HG03442 (cell line): ENCODE measurements around the gene KRTAP4-8.
"Not testable (repeated sequence)": the region's sequence is repeated elsewhere in the genome, so short reads cannot be mapped to it uniquely, and the experiment has no call there.

Experiments used
- ATAC-seq: cut with Tn5 transposase; IDR thresholded peaks from one replicate; pipeline ENCODE4 v1.9.1; 2021; ENCODE audit warnings: mild to moderate bottlenecking, moderate library complexity; ENCODE audit not compliant: unreplicated experiment

The KRTAP4-8 gene

GRCh38 chr17:41065829-41066624, 31.9 kb downstream of the KRTAP4-8 start, which contains the start of gene KRTAP2-4:
KRTAP2-4 (minus strand) TSS chr17:41065879; CDS start chr17:41065845, 34 bp downstream.
- no peak for ATAC-seq

DNA sequence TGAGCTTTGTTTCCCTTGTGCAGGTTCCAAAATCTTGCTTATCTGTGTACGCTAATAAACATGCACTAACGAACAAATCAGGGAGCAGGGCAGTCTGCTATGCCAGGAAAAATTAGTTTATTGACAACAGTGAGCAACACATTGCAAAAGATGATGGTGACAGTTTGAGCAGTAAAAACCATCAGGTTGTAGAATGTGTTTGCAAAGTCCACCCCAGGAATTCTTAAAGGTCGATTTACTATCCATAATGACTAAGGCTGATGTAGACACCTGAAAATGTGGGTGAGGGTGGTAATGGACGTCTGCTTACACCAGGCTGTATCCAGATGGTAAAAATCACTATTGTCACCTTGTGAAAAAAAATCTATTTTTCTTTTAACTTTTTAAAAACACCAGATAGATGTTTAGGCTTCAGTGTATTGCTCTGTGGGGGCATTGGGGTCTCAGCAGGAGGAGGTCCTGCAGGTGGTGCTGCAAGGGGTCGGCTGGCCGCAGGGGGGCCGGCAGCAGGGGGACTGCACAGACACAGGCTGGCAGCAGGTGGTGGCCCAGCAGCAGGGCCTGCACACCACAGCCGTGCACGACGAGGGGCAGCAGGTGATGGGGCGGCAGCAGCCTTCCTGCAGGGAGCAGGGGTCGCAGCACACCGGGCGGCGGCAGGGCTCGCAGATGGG, 32.8 kb downstream of the KRTAP4-8 start:
- ATAC-seq = not testable (repeated sequence)

GRCh38 chr17:41064301-41064700, 33.6 kb downstream of the KRTAP4-8 start:
- no peak for ATAC-seq

DNA sequence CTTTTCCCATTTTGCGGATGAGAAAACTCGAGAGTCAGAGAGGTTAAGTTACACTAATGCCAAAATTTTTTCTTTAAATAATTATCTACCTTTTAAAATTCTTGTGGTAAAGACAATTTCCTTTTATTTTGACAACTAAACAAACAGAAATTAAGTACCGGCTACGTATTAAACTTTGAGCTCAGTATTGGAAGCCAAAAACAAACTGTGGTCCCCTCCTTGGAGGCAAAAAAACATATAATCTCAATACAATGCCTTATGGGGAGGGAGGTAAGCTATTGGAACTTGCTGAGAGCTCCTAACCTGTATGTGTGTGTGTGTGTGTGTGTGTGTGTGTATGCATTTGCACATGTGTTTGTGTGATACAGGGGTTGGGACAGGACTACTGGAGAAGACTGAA, 34.5 kb downstream of the KRTAP4-8 start:
- ATAC-seq = no peak

GRCh38 chr17:41061964-41062363, 36.0 kb downstream of the KRTAP4-8 start:
- no peak for ATAC-seq

- no peak for ATAC-seq
These were observed 37.8 kb downstream of the KRTAP4-8 start, which contains the start of gene KRTAP2-3 for GRCh38 chr17:41060052-41060604. KRTAP2-3 (minus strand) TSS chr17:41060114; CDS start chr17:41060050, 64 bp downstream.

DNA sequence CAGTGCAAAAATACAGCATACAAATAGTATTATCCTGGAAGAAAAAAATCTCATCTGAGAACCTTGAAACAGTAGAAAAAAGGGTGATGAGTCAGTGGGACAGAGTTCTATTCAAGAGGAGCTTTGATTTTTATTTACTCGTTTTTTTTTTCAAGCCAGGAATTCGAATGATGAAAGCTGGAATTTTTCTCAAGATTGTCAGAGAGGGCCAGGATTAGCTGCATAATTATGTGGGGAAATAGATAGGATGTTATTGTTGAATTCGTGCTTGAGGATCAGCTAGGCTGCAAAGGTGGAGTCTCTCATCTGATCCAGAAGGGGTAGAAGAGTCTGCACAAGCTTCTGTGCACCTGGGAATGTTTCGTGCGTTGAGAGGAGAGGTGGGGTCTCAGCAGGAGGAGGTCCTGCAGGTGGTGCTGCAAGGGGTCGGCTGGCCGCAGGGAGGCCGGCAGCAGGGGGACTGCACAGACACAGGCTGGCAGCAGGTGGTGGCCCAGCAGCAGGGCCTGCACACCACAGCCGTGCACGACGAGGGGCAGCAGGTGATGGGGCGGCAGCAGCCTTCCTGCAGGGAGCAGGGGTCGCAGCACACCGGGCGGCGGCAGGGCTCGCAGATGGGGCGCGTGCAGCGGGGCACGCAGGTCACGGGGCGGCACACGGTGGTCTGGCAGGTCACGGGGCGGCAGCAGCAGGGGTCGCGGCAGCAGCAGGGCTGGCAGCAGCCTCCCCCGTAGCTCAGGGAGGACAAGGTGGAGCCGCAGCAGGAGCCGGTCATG, 38.5 kb downstream of the KRTAP4-8 start:
- not testable (repeated sequence) for ATAC-seq

- no peak for ATAC-seq
These were observed 39.2 kb downstream of the KRTAP4-8 start for GRCh38 chr17:41058741-41059140.

- ATAC-seq = no peak
These were observed 40.4 kb downstream of the KRTAP4-8 start for GRCh38 chr17:41057547-41057946.

DNA sequence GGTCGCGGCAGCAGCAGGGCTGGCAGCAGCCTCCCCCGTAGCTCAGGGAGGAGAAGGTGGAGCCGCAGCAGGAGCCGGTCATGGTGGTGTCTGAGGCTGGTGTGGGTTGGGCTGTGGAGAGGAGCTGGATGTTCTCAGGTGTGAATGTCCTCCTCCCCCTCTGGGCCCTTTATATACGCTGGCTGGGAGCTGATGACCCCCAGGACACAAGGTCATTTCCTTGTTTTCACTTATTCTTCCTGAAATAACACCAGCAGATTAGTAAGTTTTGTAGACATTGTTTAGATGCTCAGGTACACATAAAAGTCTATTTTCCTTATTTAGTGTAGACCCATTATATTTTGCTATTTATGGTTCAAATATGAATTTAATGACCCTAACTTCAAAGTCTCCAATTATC, 42.8 kb downstream of the KRTAP4-8 start, which contains the start of gene KRTAP2-2:
Gene KRTAP2-2 (minus strand): TSS at position 101 of the 400 bp plus-strand sequence. CDS start 19 bp downstream, at position 82.
- ATAC-seq = not testable (repeated sequence)

GRCh38 chr17:41054556-41054955, 43.4 kb downstream of the KRTAP4-8 start:
- not testable (repeated sequence) for ATAC-seq

DNA sequence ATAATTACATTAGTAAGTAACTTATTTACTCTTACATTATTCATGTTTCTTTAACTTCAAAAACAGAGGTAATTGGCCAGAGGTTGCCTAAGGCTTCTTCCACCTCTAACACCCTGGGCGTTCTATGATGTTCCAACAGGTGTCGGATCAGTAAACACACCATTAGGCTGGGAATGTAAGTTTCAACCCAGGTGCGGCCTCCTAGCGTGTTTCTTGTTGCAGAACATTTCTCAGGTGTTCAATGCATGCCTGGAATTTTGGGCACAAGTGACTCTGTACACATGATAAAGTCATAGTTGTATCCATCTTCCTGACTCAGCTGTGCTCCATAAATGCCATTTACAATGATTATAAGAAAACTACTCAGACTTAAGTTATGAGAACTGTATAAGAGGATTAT, 43.9 kb downstream of the KRTAP4-8 start:
- ATAC-seq = no peak

DNA sequence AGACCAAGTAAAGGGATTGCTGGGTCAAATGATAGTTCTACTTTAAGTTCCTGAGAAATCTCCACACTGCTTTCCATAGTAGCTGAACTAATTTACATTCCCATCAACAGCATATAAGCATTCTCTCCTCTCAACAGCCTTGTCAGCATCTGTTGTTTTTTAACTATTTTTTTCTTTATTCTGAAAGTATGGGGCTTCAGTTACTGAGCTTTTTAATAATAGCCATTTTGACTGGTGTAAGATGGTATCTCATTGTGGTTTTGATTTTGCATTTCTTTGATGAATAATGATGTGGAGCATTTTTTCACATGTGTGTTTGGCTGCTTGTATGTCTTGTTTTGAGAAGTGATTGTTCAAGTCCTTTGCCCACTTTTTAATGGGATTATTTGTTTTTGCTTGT, 45.4 kb downstream of the KRTAP4-8 start:
- ATAC-seq = no peak

DNA sequence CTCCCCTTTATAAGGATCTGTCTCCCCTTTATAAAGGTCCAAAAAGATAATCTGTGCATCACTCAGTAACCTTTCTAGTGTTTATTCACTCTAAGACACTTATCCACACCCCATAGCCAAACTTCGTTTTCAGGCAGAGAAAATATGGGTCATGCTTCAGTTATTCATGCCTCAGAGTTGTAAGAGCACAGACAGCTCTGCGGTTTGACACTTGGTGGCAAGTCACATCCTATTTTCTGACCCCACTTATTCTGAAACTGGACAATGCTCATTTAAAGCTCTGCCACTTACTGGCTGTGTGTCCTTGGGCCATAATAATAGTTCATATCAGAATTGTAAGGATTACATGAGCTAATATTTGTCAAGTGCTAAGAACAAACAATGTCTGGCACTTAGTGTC, 48.8 kb downstream of the KRTAP4-8 start:
- ATAC-seq = no peak

DNA sequence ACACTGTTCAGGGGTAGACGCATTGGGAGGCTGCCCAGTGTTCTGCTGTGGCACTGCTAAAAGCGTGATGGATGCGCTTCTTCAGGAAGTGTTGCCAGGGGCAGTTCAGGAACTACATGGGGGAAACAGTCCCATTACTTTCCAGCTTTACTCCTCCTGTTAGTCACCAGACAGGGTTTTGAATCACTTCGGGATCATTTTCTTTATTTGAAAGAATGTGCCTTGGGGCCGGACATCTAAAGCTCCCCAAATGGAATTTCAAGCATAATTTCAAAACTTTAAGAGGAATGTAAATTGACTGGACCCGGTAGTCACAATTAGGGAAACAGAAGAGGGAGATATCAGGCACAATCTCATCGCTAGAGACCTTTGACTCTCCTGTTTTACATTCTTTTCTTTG, 49.5 kb downstream of the KRTAP4-8 start:
- no peak for ATAC-seq
